Right lobe of liver (tissue), 6 donors: ENCODE measurements around the gene GPR18. TPM values are rescaled to one million over a fixed set of nuclear protein-coding genes. Genes with fewer than 3 reads are reported as not detected.

Experiments
- ATAC-seq, 4 donors: fragments of 200-7000 bp; cut with Tn5 transposase; one replicate each; pipeline ENCODE4 v1.9.1; 2020; ENCODE audit warnings: mild to moderate bottlenecking in 4 of 4, moderate library complexity in 4 of 4
- DNase-seq, 3 donors: peaks; one replicate each; pipeline ENCODE4 v3.0.0-alpha.2; 2020
- H3K27ac ChIP-seq, 3 donors: fragments of 200-600 bp; one replicate each; pipeline ENCODE4 v1.8.0; 2022
- H3K27me3 ChIP-seq, 2 donors: fragments of 200-600 bp; one replicate each; pipeline ENCODE4 v1.8.0; 2022
- H3K36me3 ChIP-seq, 4 donors: fragments of 200-600 bp; sonication (generic) in 1 of 4; one replicate each; pipeline versions ENCODE4 v1.5.1 to v1.8.0; 2017 to 2022; ENCODE audit warnings: control low read depth in 1 of 4
- H3K4me1 ChIP-seq, 4 donors: fragments of 200-600 bp; sonication (generic) in 1 of 4; one replicate each; pipeline versions ENCODE4 v1.5.1 to v1.8.0; 2017 to 2022; ENCODE audit warnings: control low read depth in 1 of 4
- H3K4me3 ChIP-seq, 3 donors: fragments of 200-600 bp; one replicate each; pipeline ENCODE4 v1.8.0; 2022
- H3K9me3 ChIP-seq, 4 donors: fragments of 200-600 bp; sonication (generic) in 1 of 4; one replicate each; pipeline versions ENCODE4 v1.5.1 to v1.8.0; 2017 to 2022; ENCODE audit warnings: control low read depth in 1 of 4
- POLR2A ChIP-seq: fragments of 450-650 bp; IDR thresholded peaks from one replicate; pipeline ENCODE4 v1.6.1; 2017; ENCODE audit warnings: antibody characterized with exemption, mild to moderate bottlenecking
- WGBS: methylation state at CpG from one replicate; pipeline ENCODE4 v1.1.6; 2018; ENCODE audit warnings: low coverage, low lambda C conversion rate; ENCODE audit not compliant: insufficient coverage; ENCODE audit errors: missing lambda C conversion rate; 5-methylcytosine and 5-hydroxymethylcytosine counted together
- intact Hi-C, 2 donors: fragments of 100-400 bp; cut with DNase I; formaldehyde crosslinking; loops; one replicate each; pipeline versions ENCODE4 v1.11.2 to v1.14.1; 2022
- total RNA-seq, 6 experiments: library from RNA; depleted of rRNA in 2 of 6; stranded (reverse); fragments of >200 nt in 2 of 6; fragmentation: NEBNext Ultra II Directional in 3 of 6; extraction: Animal tissue kit (Norgen Biotek cat#: 25700) in 3 of 6; gene quantifications; one replicate each; pipeline versions ENCODE4 v1.1.0 to v1.2.4, GENCODE V29; 2016 to 2023
- TF ChIP-seq, protein P1 (sequence below), 4 donors: fragments of 200-600 bp in 3 of 4; fragments of 450-650 bp in 1 of 4; IDR thresholded peaks; one replicate each; pipeline versions ENCODE4 v1.5.1 to v1.8.0; 2016 to 2022; ENCODE audit warnings: antibody characterized with exemption in 4 of 4, mild to moderate bottlenecking in 2 of 4
- donor health status: DM: no; HTN: yes; CAD: no.
- donor health status: DM: no; HTN: no; CAD: no.
- donor health status: DM: no; HTN: no; CAD: no.
- donor health status: DM: no; HTN: yes; CAD: no.
- donor health status: DM: no; HTN: yes; CAD: no.

The GPR18 gene
- total RNA-seq, 6 experiments from 2014 or later: 0.13 to 0.17 TPM; not detected in 4

GRCh38 chr13:99227331-99227900 is 30.8 kb downstream of the GPR18 start:
- no peaks in the 10 kb centered on the region for H3K9me3 ChIP-seq
- no peaks in the 10 kb centered on the region for H3K36me3 ChIP-seq
- H3K4me1 ChIP-seq: peaks cover 0 to 11% (median 0%) of the 10 kb centered on the region in 4 donors
- intact Hi-C loops: no loop called here
- no peak overlapping the region for H3K4me3 ChIP-seq
- H3K27ac ChIP-seq: no peak overlapping the region
- ATAC-seq: no peak
- no peak for TF ChIP-seq POLR2A
- TF ChIP-seq, protein P1, sequence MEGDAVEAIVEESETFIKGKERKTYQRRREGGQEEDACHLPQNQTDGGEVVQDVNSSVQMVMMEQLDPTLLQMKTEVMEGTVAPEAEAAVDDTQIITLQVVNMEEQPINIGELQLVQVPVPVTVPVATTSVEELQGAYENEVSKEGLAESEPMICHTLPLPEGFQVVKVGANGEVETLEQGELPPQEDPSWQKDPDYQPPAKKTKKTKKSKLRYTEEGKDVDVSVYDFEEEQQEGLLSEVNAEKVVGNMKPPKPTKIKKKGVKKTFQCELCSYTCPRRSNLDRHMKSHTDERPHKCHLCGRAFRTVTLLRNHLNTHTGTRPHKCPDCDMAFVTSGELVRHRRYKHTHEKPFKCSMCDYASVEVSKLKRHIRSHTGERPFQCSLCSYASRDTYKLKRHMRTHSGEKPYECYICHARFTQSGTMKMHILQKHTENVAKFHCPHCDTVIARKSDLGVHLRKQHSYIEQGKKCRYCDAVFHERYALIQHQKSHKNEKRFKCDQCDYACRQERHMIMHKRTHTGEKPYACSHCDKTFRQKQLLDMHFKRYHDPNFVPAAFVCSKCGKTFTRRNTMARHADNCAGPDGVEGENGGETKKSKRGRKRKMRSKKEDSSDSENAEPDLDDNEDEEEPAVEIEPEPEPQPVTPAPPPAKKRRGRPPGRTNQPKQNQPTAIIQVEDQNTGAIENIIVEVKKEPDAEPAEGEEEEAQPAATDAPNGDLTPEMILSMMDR (IDR thresholded peaks at IDR 0.05): no peak
- H3K27me3 ChIP-seq: no peaks in the 10 kb centered on the region
- WGBS: 75% methylated on average over 3 of the region's 6 CpGs
- no peak for DNase-seq

DNA sequence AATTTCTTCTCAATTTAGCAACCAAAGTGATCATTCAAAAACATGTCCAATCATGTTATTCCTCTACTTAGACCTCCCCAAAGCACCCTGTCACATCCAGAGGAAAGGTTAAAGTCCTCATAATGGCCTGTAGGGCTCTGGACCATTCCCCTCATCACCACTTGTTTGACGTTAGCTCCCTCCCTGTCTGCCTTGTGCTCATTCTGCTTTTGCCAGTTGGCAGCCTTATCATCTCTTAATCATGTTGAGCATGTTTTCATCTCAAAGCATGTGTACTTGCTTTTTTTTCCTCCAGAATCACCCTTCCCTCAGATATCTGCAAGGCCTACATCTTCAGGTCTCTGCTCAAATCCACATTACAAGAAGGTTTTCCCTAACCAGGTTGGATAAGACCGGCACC is 31.7 kb downstream of the GPR18 start:
- H3K4me1 ChIP-seq: peaks cover 0 to 11% (median 0%) of the 10 kb centered on the region in 4 donors
- no peaks in the 10 kb centered on the region for H3K36me3 ChIP-seq
- no peak overlapping the region for H3K27ac ChIP-seq
- H3K4me3 ChIP-seq: no peak overlapping the region
- DNase-seq (no peak), ATAC-seq (no peak)
- intact Hi-C loops: no loop called here
- no peak for TF ChIP-seq POLR2A
- TF ChIP-seq, protein P1 (IDR thresholded peaks at IDR 0.05): no peak
- WGBS: 64% methylated on average over 2 of the region's 2 CpGs
- H3K9me3 ChIP-seq: no peaks in the 10 kb centered on the region
- H3K27me3 ChIP-seq: no peaks in the 10 kb centered on the region

- ATAC-seq: peak in 3 of 4 donors; percentile 33 to 50 (median 35)
- 62% methylated on average over 4 of the region's 4 CpGs for WGBS
- no peak overlapping the region for H3K4me3 ChIP-seq
- intact Hi-C loops: no loop called here
- no peaks in the 10 kb centered on the region for H3K27me3 ChIP-seq
- DNase-seq: no peak
- no peaks in the 10 kb centered on the region for H3K36me3 ChIP-seq
- H3K9me3 ChIP-seq: no peaks in the 10 kb centered on the region
- no peak for TF ChIP-seq POLR2A
- TF ChIP-seq, protein P1 (IDR thresholded peaks at IDR 0.05): no peak
- H3K27ac ChIP-seq: no peak overlapping the region
- peaks cover 0 to 11% (median 0%) of the 10 kb centered on the region in 4 donors for H3K4me1 ChIP-seq
Observed at GRCh38 chr13:99225078-99225477, 33.1 kb downstream of the GPR18 start.

DNA sequence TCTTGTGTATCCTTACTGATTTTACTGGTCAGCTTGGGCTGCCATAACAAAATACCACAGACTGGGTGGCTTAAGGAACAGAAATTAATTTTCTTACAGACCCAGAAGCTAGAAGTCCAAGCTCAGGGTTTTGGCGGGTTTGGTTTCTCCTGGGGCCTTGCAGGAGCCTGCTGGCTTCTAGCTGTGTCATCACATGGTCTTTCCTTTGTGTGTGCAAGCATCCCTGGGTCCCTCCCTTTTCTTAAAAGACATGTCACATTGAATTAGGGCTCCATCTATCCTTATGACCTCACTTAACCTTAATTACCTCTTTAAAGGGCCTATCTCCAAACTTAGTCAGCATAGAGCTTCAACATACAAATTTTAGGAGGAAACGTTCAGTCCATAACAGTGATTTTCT is 34.2 kb downstream of the GPR18 start:
- Histone ChIP-seq H3K36me3 (no peaks in the 10 kb centered on the region), H3K4me1 (peaks cover 0 to 12% (median 0%) of the 10 kb centered on the region in 4 donors), H3K4me3 (no peak overlapping the region), H3K9me3 (no peaks in the 10 kb centered on the region), H3K27ac (no peak overlapping the region), H3K27me3 (no peaks in the 10 kb centered on the region)
- TF ChIP-seq POLR2A: no peak
- TF ChIP-seq, protein P1 (IDR thresholded peaks at IDR 0.05): no peak
- DNase-seq (no peak), ATAC-seq (peak in 2 of 4 donors; percentile 24 to 37)
- intact Hi-C loops: no loop called here
- WGBS: 25% methylated on average over 1 of the region's 2 CpGs
